Mucosa of rectum (tissue), 2 donors: ENCODE results near the gene AMMECR1L.
A peak's percentile ranks its signal among the peaks of the same experiment; 100 is the strongest.
"Not testable (repeated sequence)": the region's sequence is repeated elsewhere in the genome, so short reads cannot be mapped to it uniquely, and the experiment has no call there.

Experiments
- H3K27ac ChIP-seq, 2 donors: one replicate each; pipeline ENCODE4 v1.7.0; 2013; ENCODE audit warnings: inconsistent platforms in 2 of 2, low read depth in 2 of 2, low read length in 2 of 2
- H3K27me3 ChIP-seq, 2 donors: one replicate each; pipeline ENCODE4 v1.7.0; 2013; ENCODE audit warnings: low read length in 2 of 2; ENCODE audit not compliant: control insufficient read depth in 2 of 2, insufficient read depth in 2 of 2
- H3K36me3 ChIP-seq, 2 donors: one replicate each; pipeline ENCODE4 v1.7.0; 2013; ENCODE audit warnings: low read length in 2 of 2; ENCODE audit not compliant: control insufficient read depth in 2 of 2, insufficient read depth in 2 of 2
- H3K4me1 ChIP-seq, 2 donors: one replicate each; pipeline ENCODE4 v1.7.0; 2013; ENCODE audit warnings: low read length in 2 of 2, mild to moderate bottlenecking in 1 of 2; ENCODE audit not compliant: control insufficient read depth in 2 of 2, insufficient read depth in 2 of 2
- H3K4me3 ChIP-seq, 2 donors: one replicate each; pipeline ENCODE4 v1.7.0; 2013; ENCODE audit warnings: low read length in 2 of 2
- H3K9ac ChIP-seq, 2 donors: one replicate each; pipeline ENCODE4 v1.7.0; 2013; ENCODE audit warnings: low read length in 2 of 2, low read depth in 1 of 2, mild to moderate bottlenecking in 1 of 2
- H3K9me3 ChIP-seq, 2 donors: one replicate each; pipeline ENCODE4 v1.7.0; 2013; ENCODE audit warnings: low read length in 2 of 2; ENCODE audit not compliant: control insufficient read depth in 2 of 2
- donor health status: healthy.
- donor health status: Normal muscosa, but diverticular disease.

AMMECR1L gene

GRCh38 chr2:127887082-127887775, 1.5 kb upstream of the AMMECR1L start:
- Histone ChIP-seq H3K27ac (no peak overlapping the region), H3K36me3 (peaks cover 2% of the 10 kb centered on the region in 2 donors), H3K9ac (peak overlapping the region; percentile 21 to 56), H3K4me1 (peaks cover 14% of the 10 kb centered on the region in 2 donors), H3K9me3 (no peaks in the 10 kb centered on the region), H3K27me3 (no peaks in the 10 kb centered on the region), H3K4me3 (peak overlapping the region; percentile 40 to 58)

GRCh38 chr2:127886593-127886935, 808 bp upstream of the AMMECR1L start:
- peak overlapping the region; percentile 84 to 88 for H3K27ac ChIP-seq
- H3K9me3 ChIP-seq, H3K27me3 ChIP-seq, H3K36me3 ChIP-seq: not testable (repeated sequence)
- peaks cover 14% of the 10 kb centered on the region in 2 donors for H3K4me1 ChIP-seq
- H3K9ac ChIP-seq: peak overlapping the region; percentile 47 to 79
- H3K4me3 ChIP-seq: peak overlapping the region; percentile 67 to 70

GRCh38 chr2:127884861-127885740, 655 bp downstream of the AMMECR1L start:
- Histone ChIP-seq H3K4me3 (peak overlapping the region; percentile 65 to 71), H3K27ac (peak overlapping the region; percentile 64 to 76), H3K4me1 (peaks cover 14% of the 10 kb centered on the region in 2 donors), H3K36me3 (peaks cover 10 to 16% of the 10 kb centered on the region in 2 donors), H3K9ac (peak overlapping the region; percentile 52 to 65)
- not testable (repeated sequence) for H3K9me3 ChIP-seq, H3K27me3 ChIP-seq

GRCh38 chr2:127884436-127884835, 1.3 kb downstream of the AMMECR1L start:
- Histone ChIP-seq H3K9me3 (no peaks in the 10 kb centered on the region), H3K9ac (peak overlapping the region; percentile 52 to 65), H3K36me3 (peaks cover 10 to 19% of the 10 kb centered on the region in 2 donors), H3K27me3 (no peaks in the 10 kb centered on the region), H3K4me1 (peaks cover 14% of the 10 kb centered on the region in 2 donors), H3K27ac (peak overlapping the region; percentile 64 to 76), H3K4me3 (peak overlapping the region; percentile 65 to 71)

- Histone ChIP-seq H3K4me3 (no peak overlapping the region), H3K27me3 (no peaks in the 10 kb centered on the region), H3K4me1 (peaks cover 8 to 10% of the 10 kb centered on the region in 2 donors), H3K36me3 (peaks cover 10 to 19% of the 10 kb centered on the region in 2 donors), H3K27ac (no peak overlapping the region), H3K9me3 (no peaks in the 10 kb centered on the region), H3K9ac (no peak overlapping the region)
These were observed 5.9 kb downstream of the AMMECR1L start for GRCh38 chr2:127879899-127880298.

- Histone ChIP-seq H3K27me3 (no peaks in the 10 kb centered on the region), H3K4me1 (peaks cover 0 to 1% of the 10 kb centered on the region in 2 donors), H3K9ac (no peak overlapping the region), H3K27ac (no peak overlapping the region), H3K9me3 (no peaks in the 10 kb centered on the region), H3K36me3 (peaks cover 22 to 32% of the 10 kb centered on the region in 2 donors), H3K4me3 (no peak overlapping the region)
These were observed 8.1 kb downstream of the AMMECR1L start for GRCh38 chr2:127877626-127878025.

- Histone ChIP-seq H3K27me3 (no peaks in the 10 kb centered on the region), H3K36me3 (peaks cover 24 to 32% of the 10 kb centered on the region in 2 donors)
These were observed 8.6 kb downstream of the AMMECR1L start for GRCh38 chr2:127877136-127877535.

GRCh38 chr2:127874378-127875269, 11.1 kb downstream of the AMMECR1L start:
- H3K4me1 ChIP-seq: peaks cover 4 to 6% of the 10 kb centered on the region in 2 donors
- H3K9ac ChIP-seq: no peak overlapping the region
- H3K27ac ChIP-seq: no peak overlapping the region
- no peaks in the 10 kb centered on the region for H3K9me3 ChIP-seq
- no peak overlapping the region for H3K4me3 ChIP-seq
- H3K36me3 ChIP-seq: peaks cover 27 to 29% of the 10 kb centered on the region in 2 donors
- H3K27me3 ChIP-seq: no peaks in the 10 kb centered on the region

More at GRCh38 chr2:127877136-127877535, 8.6 kb downstream of the AMMECR1L start:
- H3K9me3 ChIP-seq: no peaks in the 10 kb centered on the region
- H3K9ac ChIP-seq: no peak overlapping the region
- no peak overlapping the region for H3K4me3 ChIP-seq
- H3K4me1 ChIP-seq: peaks cover 4 to 6% of the 10 kb centered on the region in 2 donors
- H3K27ac ChIP-seq: no peak overlapping the region

- H3K27ac ChIP-seq: no peak overlapping the region
- peaks cover 4 to 6% of the 10 kb centered on the region in 2 donors for H3K4me1 ChIP-seq
- H3K9ac ChIP-seq: no peak overlapping the region
- no peaks in the 10 kb centered on the region for H3K9me3 ChIP-seq
- H3K4me3 ChIP-seq: no peak overlapping the region
- no peaks in the 10 kb centered on the region for H3K27me3 ChIP-seq
- peaks cover 34 to 35% of the 10 kb centered on the region in 2 donors for H3K36me3 ChIP-seq
These were observed 12.0 kb downstream of the AMMECR1L start for GRCh38 chr2:127873707-127874303.
